MG63 (cell line): ENCODE measurements around the gene RFT1. TPM values are rescaled to one million over a fixed set of nuclear protein-coding genes. Genes with fewer than 3 reads are reported as not detected.

Source experiments
- DNase-seq: peaks from one replicate; pipeline ENCODE4 v3.0.0-alpha.2; 2020
- H3K27me3 ChIP-seq: fragments of 250-450 bp; sonication (Bioruptor Pico); 2 replicates; pipeline ENCODE4 v1.5.1; 2020; ENCODE audit warnings: mild to moderate bottlenecking, moderate library complexity
- H3K36me3 ChIP-seq: fragments of 250-450 bp; sonication (Bioruptor Pico); 2 replicates; pipeline ENCODE4 v1.5.1; 2020; ENCODE audit warnings: mild to moderate bottlenecking, moderate library complexity
- H3K4me3 ChIP-seq: fragments of 250-450 bp; sonication (Bioruptor Pico); 2 replicates; pipeline ENCODE4 v1.5.1; 2020; ENCODE audit warnings: mild to moderate bottlenecking, moderate library complexity
- H3K9me3 ChIP-seq: fragments of 250-450 bp; sonication (Bioruptor Pico); 2 replicates; pipeline ENCODE4 v1.5.1; 2020; ENCODE audit warnings: mild to moderate bottlenecking, moderate library complexity
- total RNA-seq: library from RNA; depleted of rRNA; stranded (reverse); fragments of >200 nt; shearing (Covaris generic); gene quantifications from 2 replicates; pipeline ENCODE4 v1.2.3, GENCODE V29; 2014; ENCODE audit warnings: low replicate concordance; rRNA removed

Gene RFT1
- 3.9 and 17.4 TPM in 2 replicates for total RNA-seq

- DNase-seq, result peak; percentile 93
- Histone ChIP-seq H3K9me3 (no peaks in the 10 kb centered on the region), H3K36me3 (no peaks in the 10 kb centered on the region; the same call in none of the 2 replicates), H3K27me3 (no peaks in the 10 kb centered on the region), H3K4me3 (peak within 1 kb of the TSS; percentile 93)
These were observed at the start of gene RFT1 for GRCh38 chr3:53130179-53131061. TSS of gene RFT1 (minus strand) at chr3:53130435. CDS start at chr3:53130400, 35 bp downstream.

GRCh38 chr3:53179580-53179979 lies 49.3 kb upstream of the RFT1 start:
- Histone ChIP-seq H3K27me3 (no peaks in the 10 kb centered on the region), H3K36me3 (no peaks in the 10 kb centered on the region), H3K9me3 (no peaks in the 10 kb centered on the region), H3K4me3 (no peak overlapping the region)
- no peak for DNase-seq

- Histone ChIP-seq H3K4me3 (no peak overlapping the region), H3K27me3 (no peaks in the 10 kb centered on the region), H3K36me3 (no peaks in the 10 kb centered on the region), H3K9me3 (no peaks in the 10 kb centered on the region)
- no peak for DNase-seq
These were observed 48.0 kb upstream of the RFT1 start for GRCh38 chr3:53178246-53178645.

- H3K9me3 ChIP-seq, result no peaks in the 10 kb centered on the region
- no peaks in the 10 kb centered on the region for H3K36me3 ChIP-seq
- H3K27me3 ChIP-seq, result no peaks in the 10 kb centered on the region
- DNase-seq, result no peak
- no peak overlapping the region for H3K4me3 ChIP-seq
These were observed 45.6 kb upstream of the RFT1 start for GRCh38 chr3:53175613-53176540.

- H3K4me3 ChIP-seq, result no peak overlapping the region
- H3K36me3 ChIP-seq, result no peaks in the 10 kb centered on the region
- H3K27me3 ChIP-seq, result no peaks in the 10 kb centered on the region
- no peak for DNase-seq
- no peaks in the 10 kb centered on the region for H3K9me3 ChIP-seq
These were observed 44.4 kb upstream of the RFT1 start for GRCh38 chr3:53174346-53175250.

GRCh38 chr3:53173107-53173506 lies 42.9 kb upstream of the RFT1 start:
- Histone ChIP-seq H3K36me3 (no peaks in the 10 kb centered on the region), H3K4me3 (no peak overlapping the region), H3K9me3 (no peaks in the 10 kb centered on the region), H3K27me3 (no peaks in the 10 kb centered on the region)
- no peak for DNase-seq

- H3K9me3 ChIP-seq, result no peaks in the 10 kb centered on the region
- no peaks in the 10 kb centered on the region for H3K27me3 ChIP-seq
- H3K36me3 ChIP-seq, result no peaks in the 10 kb centered on the region
- H3K4me3 ChIP-seq, result no peak overlapping the region
- no peak for DNase-seq
These were observed 41.7 kb upstream of the RFT1 start for GRCh38 chr3:53171827-53172505.

GRCh38 chr3:53171064-53171418 lies 40.8 kb upstream of the RFT1 start:
- Histone ChIP-seq H3K9me3 (no peaks in the 10 kb centered on the region), H3K36me3 (no peaks in the 10 kb centered on the region), H3K27me3 (no peaks in the 10 kb centered on the region), H3K4me3 (no peak overlapping the region)
- DNase-seq, result no peak

GRCh38 chr3:53170325-53171063 lies 40.3 kb upstream of the RFT1 start:
- no peaks in the 10 kb centered on the region for H3K9me3 ChIP-seq
- no peaks in the 10 kb centered on the region for H3K36me3 ChIP-seq
- no peak for DNase-seq
- no peak overlapping the region for H3K4me3 ChIP-seq
- H3K27me3 ChIP-seq, result no peaks in the 10 kb centered on the region

- no peak for DNase-seq
- H3K36me3 ChIP-seq, result no peaks in the 10 kb centered on the region
- no peaks in the 10 kb centered on the region for H3K9me3 ChIP-seq
- H3K4me3 ChIP-seq, result no peak overlapping the region
- no peaks in the 10 kb centered on the region for H3K27me3 ChIP-seq
These were observed 39.6 kb upstream of the RFT1 start for GRCh38 chr3:53169832-53170324.

GRCh38 chr3:53169045-53169831 lies 39.0 kb upstream of the RFT1 start:
- Histone ChIP-seq H3K9me3 (no peaks in the 10 kb centered on the region), H3K36me3 (no peaks in the 10 kb centered on the region), H3K4me3 (no peak overlapping the region), H3K27me3 (no peaks in the 10 kb centered on the region)
- DNase-seq, result no peak

GRCh38 chr3:53168175-53168923 lies 38.1 kb upstream of the RFT1 start:
- H3K27me3 ChIP-seq, result no peaks in the 10 kb centered on the region
- no peaks in the 10 kb centered on the region for H3K36me3 ChIP-seq
- H3K9me3 ChIP-seq, result no peaks in the 10 kb centered on the region
- H3K4me3 ChIP-seq, result no peak overlapping the region
- DNase-seq, result no peak

- no peak overlapping the region for H3K4me3 ChIP-seq
- no peak for DNase-seq
- H3K27me3 ChIP-seq, result no peaks in the 10 kb centered on the region
- no peaks in the 10 kb centered on the region for H3K36me3 ChIP-seq
- H3K9me3 ChIP-seq, result no peaks in the 10 kb centered on the region
These were observed 37.4 kb upstream of the RFT1 start for GRCh38 chr3:53167418-53168174.
